NB4 (cell line): Measurements from ENCODE around the gene PARK7.

Experiments
- CTCF ChIP-seq: IDR thresholded peaks from one replicate; pipeline ENCODE4 v1.5.1; 2012; ENCODE audit warnings: low read depth, low read length
- MYC ChIP-seq: IDR thresholded peaks from 2 replicates; pipeline ENCODE4 v1.6.1; 2011; ENCODE audit warnings: low read depth, low read length

GRCh38 chr1:8011923-8012858 is 50.7 kb downstream of the PARK7 start:
- TF ChIP-seq CTCF (no peak), MYC (no peak)
